Smooth muscle cell (in vitro differentiated cells): Measurements from ENCODE around the gene MAP3K5. TPM values are rescaled to one million over a fixed set of nuclear protein-coding genes. Genes with fewer than 3 reads are reported as not detected.

Experiments
- DNase-seq: peaks from one replicate; lab custom pipeline; 2025; ENCODE audit not compliant: unreplicated experiment; lab: John Stamatoyannopoulos, UW
- H2AFZ ChIP-seq: fragments of 200-600 bp; sonication (generic); 2 replicates; pipeline ENCODE4 v1.6.0; 2016; ENCODE audit warnings: antibody characterized with exemption, low read depth, mild to moderate bottlenecking
- H3F3A ChIP-seq: fragments of 200-600 bp; sonication (generic); 2 replicates; pipeline ENCODE4 v1.6.0; 2017; ENCODE audit warnings: antibody characterized with exemption, low read depth
- H3K27ac ChIP-seq: fragments of 200-600 bp; sonication (generic); 2 replicates; pipeline ENCODE4 v1.5.1; 2016; ENCODE audit warnings: low read depth, mild to moderate bottlenecking
- H3K27me3 ChIP-seq: fragments of 200-600 bp; sonication (generic); 2 replicates; pipeline ENCODE4 v1.6.1; 2016; ENCODE audit warnings: low read depth, mild to moderate bottlenecking
- H3K36me3 ChIP-seq: fragments of 200-600 bp; sonication (generic); 2 replicates; pipeline ENCODE4 v1.5.1; 2016; ENCODE audit warnings: low read depth
- H3K4me1 ChIP-seq: fragments of 200-600 bp; sonication (generic); 2 replicates; pipeline ENCODE4 v1.5.1; 2016; ENCODE audit warnings: low read depth
- H3K4me2 ChIP-seq: fragments of 200-600 bp; sonication (generic); 2 replicates; pipeline ENCODE4 v1.6.0; 2016; ENCODE audit warnings: mild to moderate bottlenecking
- H3K4me3 ChIP-seq: fragments of 200-600 bp; sonication (generic); 2 replicates; pipeline ENCODE4 v1.5.1; 2016; ENCODE audit warnings: mild to moderate bottlenecking
- H3K79me2 ChIP-seq: fragments of 200-600 bp; sonication (generic); 2 replicates; pipeline ENCODE4 v1.6.0; 2016; ENCODE audit warnings: low read depth, mild to moderate bottlenecking
- H3K9ac ChIP-seq: fragments of 200-600 bp; sonication (generic); 2 replicates; pipeline ENCODE4 v1.6.0; 2016; ENCODE audit warnings: low read depth
- H3K9me3 ChIP-seq: fragments of 200-600 bp; sonication (generic); replicated peaks from 2 replicates; pipeline ENCODE4 v1.5.1; 2016; ENCODE audit warnings: low read depth
- H4K20me1 ChIP-seq: fragments of 200-600 bp; sonication (generic); 2 replicates; pipeline ENCODE4 v1.6.0; 2016; ENCODE audit warnings: low read depth
- CTCF ChIP-seq: fragments of 200-600 bp; sonication (generic); IDR thresholded peaks from 2 replicates; pipeline ENCODE4 v1.5.1; 2017; ENCODE audit warnings: borderline replicate concordance, mild to moderate bottlenecking, antibody characterized with exemption; ENCODE audit not compliant: insufficient read depth, poor library complexity, severe bottlenecking
- whole genome bisulfite sequencing: methylation state at CpG from one replicate; pipeline ENCODE4 v1.1.7; 2016; ENCODE audit warnings: low lambda C conversion rate; 5-methylcytosine and 5-hydroxymethylcytosine counted together
- polyA plus RNA-seq: library from polyadenylated mRNA; unstranded; fragments of >200 nt; fragmentation: Nextera tagmentation; extraction: Ambion mirVana; gene quantifications from 2 replicates; pipeline ENCODE4 v1.2.1, GENCODE V29; 2016
- total RNA-seq: library from RNA; depleted of rRNA; stranded (reverse); fragments of >200 nt; gene quantifications from 2 replicates; pipeline ENCODE4 v1.2.3, GENCODE V29; 2014

The MAP3K5 gene
- total and polyA plus RNA-seq, 2 experiments from 2014 or later: 0.93 to 2.1 TPM

- Histone ChIP-seq H3K4me1 (peaks cover 3% of the 10 kb centered on the region), H3K79me2 (no peaks in the 10 kb centered on the region), H3F3A (no peaks in the 10 kb centered on the region), H2AFZ (no peak overlapping the region), H3K4me2 (no peak overlapping the region), H3K27ac (no peak overlapping the region), H3K4me3 (no peak overlapping the region), H3K9ac (no peak overlapping the region), H3K27me3 (no peaks in the 10 kb centered on the region), H4K20me1 (peaks cover 3% of the 10 kb centered on the region), H3K9me3 (no peaks in the 10 kb centered on the region), H3K36me3 (no peaks in the 10 kb centered on the region)
- DNase-seq: no peak
- no peak for TF ChIP-seq CTCF
- WGBS: 94% methylated on average over 8 of the region's 8 CpGs
These were observed 256.2 kb downstream of the MAP3K5 start for GRCh38 chr6:136535880-136536650.

- Histone ChIP-seq H3K4me1 (peaks cover under 1% of the 10 kb centered on the region), H4K20me1 (no peaks in the 10 kb centered on the region), H2AFZ (no peak overlapping the region), H3K4me3 (no peak overlapping the region), H3K9me3 (no peaks in the 10 kb centered on the region), H3K27me3 (no peaks in the 10 kb centered on the region), H3K9ac (no peak overlapping the region), H3K79me2 (no peaks in the 10 kb centered on the region), H3K27ac (no peak overlapping the region), H3K36me3 (no peaks in the 10 kb centered on the region), H3K4me2 (no peak overlapping the region), H3F3A (no peaks in the 10 kb centered on the region)
- DNase-seq: no peak
- WGBS: 87% methylated on average over 5 of the region's 5 CpGs
- TF ChIP-seq CTCF: no peak
These were observed 257.1 kb downstream of the MAP3K5 start for GRCh38 chr6:136535017-136535765.

GRCh38 chr6:136534268-136534667 is 258.0 kb downstream of the MAP3K5 start:
- H3K4me3 ChIP-seq: no peak overlapping the region
- H4K20me1 ChIP-seq: no peaks in the 10 kb centered on the region
- H3K4me2 ChIP-seq: no peak overlapping the region
- H3K79me2 ChIP-seq: no peaks in the 10 kb centered on the region
- no peak overlapping the region for H3K27ac ChIP-seq
- WGBS: 87% methylated on average over 3 of the region's 3 CpGs
- no peaks in the 10 kb centered on the region for H3K9me3 ChIP-seq
- no peaks in the 10 kb centered on the region for H3K27me3 ChIP-seq
- H3K4me1 ChIP-seq: no peaks in the 10 kb centered on the region
- H3K9ac ChIP-seq: no peak overlapping the region
- no peaks in the 10 kb centered on the region for H3F3A ChIP-seq
- no peak overlapping the region for H2AFZ ChIP-seq
- DNase-seq: no peak
- H3K36me3 ChIP-seq: no peaks in the 10 kb centered on the region
- no peak for TF ChIP-seq CTCF
